Measurements from ENCODE around the gene ZFY. TPM values are rescaled to one million over a fixed set of nuclear protein-coding genes. Genes with fewer than 3 reads are reported as not detected.

ZFY gene
- total and polyA plus RNA-seq, 10 of the 15 experiments (the other 5 are each of a cell fraction or from before 2014, with no cell fraction given), result not detected

- intact Hi-C loops (cut with micrococcal nuclease; ENCODE audit: unreplicated experiment), result no loop called here
- no TSS peak for BruUV-seq (replicated peaks)
- Histone ChIP-seq H3K27ac (ENCODE audit: control insufficient read depth, insufficient read depth) (no peak overlapping the region), H3K9me3 (replicated peaks; ENCODE audit: control insufficient read depth, insufficient read depth, low read length) (no peaks in the 10 kb centered on the region), H3K9ac (ENCODE audit: control insufficient read depth, insufficient read depth, low read length) (no peak overlapping the region), H4K20me1 (ENCODE audit: control insufficient read depth, insufficient read depth) (no peaks in the 10 kb centered on the region), H3K36me3 (ENCODE audit: control insufficient read depth in 2 of 2, insufficient read depth in 2 of 2, low read length in 1 of 2) (no peaks in the 10 kb centered on the region), H2AFZ (ENCODE audit: control insufficient read depth, low read depth, low read length) (no peak overlapping the region), H3K27me3 (replicated peaks in 1 of 2; ENCODE audit: control insufficient read depth in 2 of 2, insufficient read depth in 2 of 2, low read length in 1 of 2) (no peaks in the 10 kb centered on the region), H3K79me2 (ENCODE audit: control insufficient read depth, insufficient read depth, low read length) (no peaks in the 10 kb centered on the region), H3K4me3 (no peak overlapping the region), H3K4me2 (ENCODE audit: control insufficient read depth, insufficient read depth) (no peak overlapping the region), H3K4me1 (ENCODE audit: control insufficient read depth, insufficient read depth, low read length) (no peaks in the 10 kb centered on the region)
- no peak for DNase-seq (ENCODE audit: low read depth, low spot score)
- ATAC-seq, result no peak
- no peak for FAIRE-seq
- SMC1A ChIA-PET (ENCODE audit: uncharacterized antibody, unreplicated experiment), result no interaction called here
- no CpG with 5 or more reads among the region's 7 CpGs for WGBS (ENCODE audit: insufficient coverage, insufficient replicate concordance, low lambda C conversion rate, missing lambda C conversion rate)
- RAD21 ChIA-PET (ENCODE audit: unreplicated experiment), result no interaction called here
- CTCF ChIA-PET, result no interaction called here
- TF ChIP-seq, protein P1, sequence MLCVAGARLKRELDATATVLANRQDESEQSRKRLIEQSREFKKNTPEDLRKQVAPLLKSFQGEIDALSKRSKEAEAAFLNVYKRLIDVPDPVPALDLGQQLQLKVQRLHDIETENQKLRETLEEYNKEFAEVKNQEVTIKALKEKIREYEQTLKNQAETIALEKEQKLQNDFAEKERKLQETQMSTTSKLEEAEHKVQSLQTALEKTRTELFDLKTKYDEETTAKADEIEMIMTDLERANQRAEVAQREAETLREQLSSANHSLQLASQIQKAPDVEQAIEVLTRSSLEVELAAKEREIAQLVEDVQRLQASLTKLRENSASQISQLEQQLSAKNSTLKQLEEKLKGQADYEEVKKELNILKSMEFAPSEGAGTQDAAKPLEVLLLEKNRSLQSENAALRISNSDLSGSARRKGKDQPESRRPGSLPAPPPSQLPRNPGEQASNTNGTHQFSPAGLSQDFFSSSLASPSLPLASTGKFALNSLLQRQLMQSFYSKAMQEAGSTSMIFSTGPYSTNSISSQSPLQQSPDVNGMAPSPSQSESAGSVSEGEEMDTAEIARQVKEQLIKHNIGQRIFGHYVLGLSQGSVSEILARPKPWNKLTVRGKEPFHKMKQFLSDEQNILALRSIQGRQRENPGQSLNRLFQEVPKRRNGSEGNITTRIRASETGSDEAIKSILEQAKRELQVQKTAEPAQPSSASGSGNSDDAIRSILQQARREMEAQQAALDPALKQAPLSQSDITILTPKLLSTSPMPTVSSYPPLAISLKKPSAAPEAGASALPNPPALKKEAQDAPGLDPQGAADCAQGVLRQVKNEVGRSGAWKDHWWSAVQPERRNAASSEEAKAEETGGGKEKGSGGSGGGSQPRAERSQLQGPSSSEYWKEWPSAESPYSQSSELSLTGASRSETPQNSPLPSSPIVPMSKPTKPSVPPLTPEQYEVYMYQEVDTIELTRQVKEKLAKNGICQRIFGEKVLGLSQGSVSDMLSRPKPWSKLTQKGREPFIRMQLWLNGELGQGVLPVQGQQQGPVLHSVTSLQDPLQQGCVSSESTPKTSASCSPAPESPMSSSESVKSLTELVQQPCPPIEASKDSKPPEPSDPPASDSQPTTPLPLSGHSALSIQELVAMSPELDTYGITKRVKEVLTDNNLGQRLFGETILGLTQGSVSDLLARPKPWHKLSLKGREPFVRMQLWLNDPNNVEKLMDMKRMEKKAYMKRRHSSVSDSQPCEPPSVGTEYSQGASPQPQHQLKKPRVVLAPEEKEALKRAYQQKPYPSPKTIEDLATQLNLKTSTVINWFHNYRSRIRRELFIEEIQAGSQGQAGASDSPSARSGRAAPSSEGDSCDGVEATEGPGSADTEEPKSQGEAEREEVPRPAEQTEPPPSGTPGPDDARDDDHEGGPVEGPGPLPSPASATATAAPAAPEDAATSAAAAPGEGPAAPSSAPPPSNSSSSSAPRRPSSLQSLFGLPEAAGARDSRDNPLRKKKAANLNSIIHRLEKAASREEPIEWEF (IDR thresholded peaks at IDR 0.05; ENCODE audit: insufficient replicate concordance, low read depth, low read length), result no peak
- TF ChIP-seq BMI1 (IDR thresholded peaks at IDR 0.05; ENCODE audit: borderline replicate concordance) (no peak), SMAD1 (IDR thresholded peaks at IDR 0.05; ENCODE audit: low read depth, partially characterized antibody) (no peak), JUNB (IDR thresholded peaks at IDR 0.05) (no peak), ZBED1 (IDR thresholded peaks at IDR 0.05; ENCODE audit: borderline replicate concordance) (no peak), EGR1 (IDR thresholded peaks at IDR 0.05; ENCODE audit: borderline replicate concordance in 1 of 2, low read depth in 2 of 2, low read length in 2 of 2) (no peak)
- TF ChIP-seq, protein P2, sequence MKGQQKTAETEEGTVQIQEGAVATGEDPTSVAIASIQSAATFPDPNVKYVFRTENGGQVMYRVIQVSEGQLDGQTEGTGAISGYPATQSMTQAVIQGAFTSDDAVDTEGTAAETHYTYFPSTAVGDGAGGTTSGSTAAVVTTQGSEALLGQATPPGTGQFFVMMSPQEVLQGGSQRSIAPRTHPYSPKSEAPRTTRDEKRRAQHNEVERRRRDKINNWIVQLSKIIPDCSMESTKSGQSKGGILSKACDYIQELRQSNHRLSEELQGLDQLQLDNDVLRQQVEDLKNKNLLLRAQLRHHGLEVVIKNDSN (IDR thresholded peaks at IDR 0.05; ENCODE audit: borderline replicate concordance, extremely low read length, insufficient read depth, low read depth, low read length), result no peak
- in situ Hi-C loops (cut with MboI), result no loop called here
- POLR2A ChIA-PET, result no interaction called here
These were observed 14.5 kb downstream of the ZFY start for GRCh38 chrY:2949590-2950252.
